ENCODE results near the gene MAP3K1. TPM values are rescaled to one million over a fixed set of nuclear protein-coding genes. Genes with fewer than 3 reads are reported as not detected.

Gene MAP3K1
- polyA plus RNA-seq, 1 experiment, result 7.7 TPM

GRCh38 chr5:56827049-56827448 lies 11.7 kb downstream of the MAP3K1 start:
- ChIA-PET POLR2A (interaction anchor here (0.7 kb wide), 1 partner anchor 9 kb away, joined by 3 read pairs; no protein-coding TSS in a partner anchor), CTCF (interaction anchor here (1.9 to 2.3 kb wide), 2 partner anchors 8 to 9 kb away, joined by 5 to 7 read pairs; no protein-coding TSS in a partner anchor)
- no peak overlapping the region for H3K4me3 ChIP-seq (ENCODE audit: low read depth, low read length)

GRCh38 chr5:56827924-56828323 lies 12.6 kb downstream of the MAP3K1 start:
- H3K4me3 ChIP-seq (ENCODE audit: low read depth, low read length), result no peak overlapping the region
- POLR2A ChIA-PET, result interaction anchor here (0.7 kb wide), 2 partner anchors 10 to 413 kb away, joined by 3 read pairs; no protein-coding TSS in a partner anchor
- H3K9me3 ChIP-seq (ENCODE audit: control insufficient read depth, insufficient read depth, low read length), result no peaks in the 10 kb centered on the region
- H3K27ac ChIP-seq (ENCODE audit: low read depth, low read length), result no peak overlapping the region
- no peak for DNase-seq (ENCODE audit: low read depth, low spot score)
- CTCF ChIA-PET, result interaction anchor here (1.2 to 2.3 kb wide), 3 partner anchors 10 to 557 kb away, joined by 7 to 8 read pairs (median 7); no protein-coding TSS in a partner anchor
- H3K27me3 ChIP-seq (ENCODE audit: control insufficient read depth, insufficient read depth, low read length), result no peaks in the 10 kb centered on the region
- TF ChIP-seq CTCF (IDR thresholded peaks at IDR 0.05; ENCODE audit: low read depth, low read length), result no peak

More at GRCh38 chr5:56827049-56827448, 11.7 kb downstream of the MAP3K1 start:
- peak; percentile 37 for TF ChIP-seq CTCF (IDR thresholded peaks at IDR 0.05; ENCODE audit: low read depth, low read length)
- Histone ChIP-seq H3K27ac (ENCODE audit: low read depth, low read length) (no peak overlapping the region), H3K9me3 (ENCODE audit: control insufficient read depth, insufficient read depth, low read length) (no peaks in the 10 kb centered on the region), H3K27me3 (ENCODE audit: control insufficient read depth, insufficient read depth, low read length) (no peaks in the 10 kb centered on the region)
- DNase-seq (ENCODE audit: low read depth, low spot score), result no peak

GRCh38 chr5:56829137-56829908 lies 14.0 kb downstream of the MAP3K1 start:
- no peak for TF ChIP-seq CTCF (IDR thresholded peaks at IDR 0.05; ENCODE audit: low read depth, low read length)
- Histone ChIP-seq H3K9me3 (ENCODE audit: control insufficient read depth, insufficient read depth, low read length) (no peaks in the 10 kb centered on the region), H3K4me3 (ENCODE audit: low read depth, low read length) (no peak overlapping the region), H3K27me3 (ENCODE audit: control insufficient read depth, insufficient read depth, low read length) (no peaks in the 10 kb centered on the region), H3K27ac (ENCODE audit: low read depth, low read length) (no peak overlapping the region)
- ChIA-PET POLR2A (interaction anchor here (0.7 kb wide), 1 partner anchor 85 kb away, joined by 8 read pairs; no protein-coding TSS in a partner anchor), CTCF (interaction anchor here (0.7 to 1.4 kb wide), 3 partner anchors 9 to 559 kb away, joined by 3 to 8 read pairs (median 7); no protein-coding TSS in a partner anchor)
- no peak for DNase-seq (ENCODE audit: low read depth, low spot score)

GRCh38 chr5:56831773-56832172 lies 16.4 kb downstream of the MAP3K1 start:
- ChIA-PET CTCF (no interaction called here), POLR2A (no interaction called here)
- H3K27ac ChIP-seq (ENCODE audit: low read depth, low read length), result no peak overlapping the region

More at GRCh38 chr5:56831773-56832172, 16.4 kb downstream of the MAP3K1 start:
- H3K9me3 ChIP-seq (ENCODE audit: control insufficient read depth, insufficient read depth, low read length), result no peaks in the 10 kb centered on the region
- no peak for DNase-seq (ENCODE audit: low read depth, low spot score)
- no peak for TF ChIP-seq CTCF (IDR thresholded peaks at IDR 0.05; ENCODE audit: low read depth, low read length)
- no peak overlapping the region for H3K4me3 ChIP-seq (ENCODE audit: low read depth, low read length)
- no peaks in the 10 kb centered on the region for H3K27me3 ChIP-seq (ENCODE audit: control insufficient read depth, insufficient read depth, low read length)
